G401 (cell line): ENCODE measurements around the gene OBSCN. TPM values are rescaled to one million over a fixed set of nuclear protein-coding genes. Genes with fewer than 3 reads are reported as not detected.
"Not testable (repeated sequence)": the region's sequence is repeated elsewhere in the genome, so short reads cannot be mapped to it uniquely, and the experiment has no call there.

Experiments used
- DNase-seq: peaks from one replicate; pipeline ENCODE4 v3.0.0-alpha.2; 2015; ENCODE audit warnings: low spot score
- in situ Hi-C: cut with HindIII; loops from 2 replicates; pipeline ENCODE4 v1.10.0; 2016; ENCODE audit warnings: low sequenced_read_pairs, mixed read lengths
- total RNA-seq: library from RNA; depleted of rRNA; stranded (reverse); fragments of >200 nt; shearing (Covaris generic); gene quantifications from 2 replicates; pipeline ENCODE4 v1.2.3, GENCODE V29; 2014

OBSCN gene
- total RNA-seq, 1 experiment from 2014 or later, result 7.3 TPM

- no peak for DNase-seq
- in situ Hi-C loops, result no loop called here
These were observed 37.2 kb upstream of the OBSCN start for GRCh38 chr1:228170666-228171065.

GRCh38 chr1:228171221-228171891 lies 36.5 kb upstream of the OBSCN start:
- in situ Hi-C loops, result no loop called here
- DNase-seq, result no peak

GRCh38 chr1:228172591-228173527 lies 35.0 kb upstream of the OBSCN start:
- DNase-seq, result no peak
- in situ Hi-C loops, result no loop called here

DNA sequence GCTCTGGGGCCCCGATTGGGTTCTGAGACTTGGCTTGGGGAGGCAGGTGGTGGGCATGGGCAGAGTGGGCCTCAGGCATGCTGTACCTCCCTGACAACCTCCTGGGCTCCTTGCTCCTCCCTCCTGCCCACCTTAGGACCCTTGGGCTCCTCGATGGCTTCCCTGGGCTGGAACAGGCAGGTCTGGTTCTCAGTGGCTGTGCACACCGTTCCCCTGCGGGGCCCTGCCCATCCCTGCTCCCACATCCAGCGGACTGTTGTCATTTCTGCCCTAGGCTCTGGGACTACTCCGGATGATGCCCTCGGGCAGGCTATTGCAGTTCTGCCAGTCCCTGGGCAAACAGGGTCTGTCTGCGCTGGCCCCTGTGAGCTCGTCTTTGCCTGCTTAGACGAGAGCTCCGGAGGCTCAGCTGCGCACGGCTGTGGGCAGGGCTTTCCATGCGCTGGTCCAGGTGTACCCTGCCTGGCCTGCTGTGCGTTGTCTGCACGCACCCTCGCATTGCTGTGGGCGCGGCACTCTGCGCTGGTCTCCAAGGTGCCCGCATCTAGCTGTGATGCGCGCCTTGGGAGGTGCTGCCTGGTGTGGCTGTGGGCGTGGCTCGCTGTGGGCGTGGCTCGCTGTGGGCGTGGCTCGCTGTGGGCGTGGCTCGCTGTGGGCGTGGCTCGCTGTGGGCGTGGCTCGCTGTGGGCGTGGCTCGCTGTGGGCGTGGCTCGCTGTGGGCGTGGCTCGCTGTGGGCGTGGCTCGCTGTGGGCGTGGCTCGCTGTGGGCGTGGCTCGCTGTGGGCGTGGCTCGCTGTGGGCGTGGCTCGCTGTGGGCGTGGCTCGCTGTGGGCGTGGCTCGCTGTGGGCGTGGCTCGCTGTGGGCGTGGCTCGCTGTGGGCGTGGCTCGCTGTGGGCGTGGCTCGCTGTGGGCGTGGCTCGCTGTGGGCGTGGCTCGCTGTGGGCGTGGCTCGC lies 34.0 kb upstream of the OBSCN start:
- in situ Hi-C loops, DNase-seq: not testable (repeated sequence)

GRCh38 chr1:228174482-228175315 lies 33.1 kb upstream of the OBSCN start:
- DNase-seq, result no peak

GRCh38 chr1:228175316-228176023 lies 32.4 kb upstream of the OBSCN start:
- no peak for DNase-seq
- in situ Hi-C loops, result no loop called here

More at GRCh38 chr1:228174482-228175315, 33.1 kb upstream of the OBSCN start:
- in situ Hi-C loops, result no loop called here

GRCh38 chr1:228176024-228176395 lies 31.8 kb upstream of the OBSCN start:
- in situ Hi-C loops, result no loop called here
- no peak for DNase-seq

DNA sequence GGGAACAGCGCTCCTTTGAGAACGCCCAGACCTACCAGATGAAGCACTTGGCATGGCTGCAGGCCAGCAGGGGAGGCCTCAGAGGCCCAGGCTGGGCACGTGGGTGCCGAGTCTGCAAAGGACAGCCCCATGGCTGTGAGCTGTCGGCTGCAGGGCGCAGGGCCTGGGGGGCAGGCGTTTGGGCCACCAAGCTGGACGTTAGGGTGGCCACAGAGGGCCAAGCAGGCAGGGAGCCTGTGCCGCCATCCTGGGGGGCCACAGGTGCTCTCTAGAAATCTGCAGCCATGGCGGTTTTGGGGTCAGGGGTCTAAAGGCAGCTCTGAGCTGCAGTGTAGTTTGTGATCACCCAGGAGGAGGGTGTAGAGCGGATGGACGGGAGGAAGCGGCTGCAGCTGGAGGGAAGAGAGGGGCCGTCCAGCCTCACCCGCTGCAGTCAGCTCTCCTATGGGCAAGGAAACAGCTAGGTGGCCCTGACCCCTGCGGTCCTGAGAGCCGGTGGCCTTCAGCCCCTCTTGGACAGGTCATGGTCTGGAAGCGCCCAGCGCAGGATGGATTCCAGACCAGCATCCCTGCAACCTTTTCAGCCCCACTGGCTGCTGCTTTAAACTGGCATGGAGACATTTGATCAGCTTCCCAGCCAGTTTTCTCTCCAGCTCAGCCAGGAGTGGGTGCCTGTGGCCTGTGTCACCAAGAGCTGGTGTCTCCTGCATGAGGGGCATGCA lies 31.2 kb upstream of the OBSCN start:
- in situ Hi-C loops, result no loop called here
- DNase-seq, result no peak

DNA sequence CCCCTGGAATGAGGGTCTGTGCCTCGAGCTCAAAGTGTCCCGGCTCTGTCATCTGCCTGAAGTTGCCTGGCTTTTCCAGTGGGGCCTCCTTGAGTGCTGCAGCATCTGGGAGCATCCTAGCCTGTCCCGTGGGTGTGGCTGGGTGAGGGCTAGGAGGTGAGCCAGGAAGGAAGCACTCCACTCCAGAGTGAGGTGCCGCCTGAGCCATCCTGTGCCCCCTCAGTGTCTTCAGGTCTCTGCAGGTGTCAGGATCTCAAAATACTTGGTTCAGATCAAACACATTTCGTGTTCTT lies 30.7 kb upstream of the OBSCN start:
- in situ Hi-C loops, result no loop called here
- DNase-seq, result no peak

GRCh38 chr1:228177721-228178710 lies 29.8 kb upstream of the OBSCN start:
- DNase-seq, result no peak
- in situ Hi-C loops, result no loop called here

GRCh38 chr1:228178737-228179684 lies 28.8 kb upstream of the OBSCN start:
- in situ Hi-C loops, result no loop called here
- DNase-seq, result no peak

DNA sequence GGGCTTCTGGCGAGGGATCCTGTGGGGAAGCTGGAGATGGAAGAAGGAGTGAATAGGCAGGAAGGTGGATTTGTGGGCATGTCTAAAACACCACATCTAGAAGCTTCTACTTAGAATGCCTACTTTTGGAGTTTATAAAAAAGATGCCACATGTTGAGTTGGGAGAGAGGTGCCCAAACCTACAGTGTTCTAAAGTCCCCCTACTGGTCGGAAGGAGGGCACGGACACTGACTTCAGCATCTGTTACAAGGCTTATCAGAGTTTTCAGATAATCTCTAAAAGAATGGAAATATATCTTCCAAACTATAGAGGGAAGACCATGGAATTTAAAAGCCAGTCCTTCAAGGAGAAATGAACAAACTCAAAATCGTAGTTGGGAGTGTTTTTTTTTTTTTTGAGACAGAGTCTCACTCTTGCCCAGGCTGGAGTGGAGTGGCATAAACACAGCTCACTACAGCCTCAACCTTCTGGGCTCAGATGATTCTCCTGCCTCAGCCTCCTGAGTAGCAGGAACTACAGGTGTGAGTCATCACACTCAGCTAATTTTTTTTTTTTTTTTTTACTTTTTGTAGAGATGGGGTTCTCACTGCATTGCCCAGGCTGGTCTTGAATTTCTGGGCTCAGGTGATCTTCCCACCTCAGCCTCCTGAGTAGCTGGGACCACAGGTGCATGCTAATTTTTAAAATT lies 27.4 kb upstream of the OBSCN start:
- in situ Hi-C loops, result loop anchor here (10.0 kb wide), 1 partner anchor 56 kb away; no protein-coding TSS in a partner anchor

DNA sequence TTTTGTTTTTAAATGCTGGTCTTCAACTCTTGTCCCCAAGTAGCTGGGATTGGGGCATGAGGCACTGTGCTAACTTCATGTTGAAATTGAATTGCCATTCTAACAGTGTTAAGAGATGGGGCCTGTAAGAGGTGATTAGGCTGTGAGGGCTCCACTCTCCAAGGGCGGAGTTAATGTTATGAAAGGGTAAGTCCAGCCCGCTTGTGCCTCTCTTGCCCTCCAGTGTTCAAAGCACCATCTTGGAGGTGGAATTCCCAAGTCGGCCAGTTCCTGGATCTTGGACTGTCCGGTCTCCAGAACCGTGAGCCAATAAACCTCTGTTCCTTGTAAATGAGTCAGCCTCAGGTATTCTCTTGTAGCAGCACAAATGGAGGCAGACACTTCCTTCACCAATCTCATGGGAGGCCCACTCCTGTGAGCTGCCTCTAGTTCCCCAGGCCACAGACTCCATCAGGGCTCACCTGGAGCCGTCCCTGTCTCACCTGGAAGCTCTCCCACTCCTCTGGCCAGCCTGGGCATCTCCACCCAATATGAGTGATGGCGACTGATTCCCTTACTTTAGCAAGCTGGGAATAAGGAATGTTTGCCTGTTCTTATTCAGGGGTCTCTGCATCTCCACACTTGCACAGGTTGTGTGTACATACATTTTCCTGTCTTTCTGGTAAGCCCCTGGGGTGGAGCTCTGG lies 26.7 kb upstream of the OBSCN start:
- in situ Hi-C loops, result loop anchor here (10.0 kb wide), 1 partner anchor 56 kb away; no protein-coding TSS in a partner anchor
- DNase-seq, result no peak

More for the DNA sequence above, 27.4 kb upstream of the OBSCN start:
- no peak for DNase-seq

DNA sequence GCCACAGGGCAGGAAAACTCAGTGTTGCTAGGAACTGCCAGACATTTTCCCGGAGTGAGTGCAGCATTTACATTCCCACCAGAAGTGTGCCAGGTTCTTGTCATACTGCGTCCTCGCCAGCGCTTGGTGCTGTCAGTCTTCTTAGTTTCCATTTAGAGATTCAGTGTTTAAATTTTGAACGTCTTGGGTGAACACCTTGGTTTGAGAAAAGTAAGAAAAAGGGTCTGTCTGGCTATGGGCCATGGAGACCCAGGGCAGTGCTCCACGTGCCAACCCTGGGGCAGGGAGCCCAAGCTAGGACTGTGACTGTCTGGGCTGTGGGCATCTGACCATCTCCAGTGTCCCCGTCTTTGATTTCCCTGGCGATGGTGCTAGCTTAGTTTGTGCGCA lies 26.2 kb upstream of the OBSCN start:
- DNase-seq, result no peak
- in situ Hi-C loops, result loop anchor here (10.0 kb wide), 1 partner anchor 57 kb away; no protein-coding TSS in a partner anchor
